NCI-H748 (cell line): ENCODE measurements around the gene CACNA2D1.
"Not testable (repeated sequence)": the region's sequence is repeated elsewhere in the genome, so short reads cannot be mapped to it uniquely, and the experiment has no call there.

Source experiments
- DNase-seq: peaks from one replicate; lab custom pipeline; 2025; ENCODE audit not compliant: unreplicated experiment; lab: John Stamatoyannopoulos, UW

The CACNA2D1 gene

DNA sequence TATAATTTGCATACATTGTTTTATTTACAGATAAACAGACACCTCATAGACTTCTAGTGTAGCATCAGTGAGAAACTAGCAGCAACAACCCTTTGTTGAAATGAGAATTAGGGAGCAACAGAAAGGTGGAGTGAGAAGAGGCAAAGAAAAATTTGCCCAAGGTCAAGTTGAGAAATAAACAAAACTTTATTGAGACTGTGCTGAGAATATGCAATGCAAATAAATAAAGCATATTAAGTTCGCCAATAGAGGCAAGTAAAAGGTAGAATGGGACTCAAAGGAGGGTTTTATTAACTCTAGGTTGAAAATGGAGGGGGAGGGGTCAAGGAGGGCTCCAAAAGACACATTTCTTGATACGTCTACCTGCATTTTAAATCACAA lies 49.7 kb downstream of the CACNA2D1 start:
- DNase-seq = no peak

DNA sequence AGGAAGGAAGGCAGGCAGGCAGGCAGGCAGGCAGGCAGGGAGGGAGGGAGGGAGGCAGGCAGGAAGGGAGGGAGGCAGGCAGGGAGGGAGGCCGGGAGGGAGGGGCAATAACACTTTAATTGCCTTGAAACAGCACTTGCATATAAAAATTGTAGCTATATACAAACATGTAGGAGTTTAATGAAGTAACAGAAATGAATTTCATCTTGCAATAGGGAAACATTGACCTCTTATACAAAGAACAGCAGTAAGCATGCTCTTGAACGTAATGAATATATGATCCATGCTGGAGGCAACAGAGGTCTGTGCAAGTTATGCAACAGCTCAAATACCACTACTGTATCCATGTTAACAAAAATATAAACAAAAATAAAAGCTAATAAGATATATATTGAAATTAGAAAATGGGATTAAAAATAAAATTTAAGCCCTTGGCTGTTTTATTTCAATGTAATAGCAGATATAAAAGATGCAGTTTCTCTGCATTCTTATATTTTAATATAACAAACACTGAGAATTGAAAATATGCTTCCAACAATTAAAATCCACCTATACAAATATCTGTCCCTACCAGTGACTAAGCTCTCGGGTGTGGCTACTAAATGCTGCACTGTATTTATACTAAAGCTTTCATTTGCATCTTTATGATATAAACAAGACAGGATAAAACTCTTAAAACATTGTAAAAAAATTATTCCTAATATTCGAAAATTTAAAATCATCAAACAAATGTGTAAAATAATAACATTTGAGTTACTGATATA lies 50.3 kb downstream of the CACNA2D1 start:
- DNase-seq = no peak

DNA sequence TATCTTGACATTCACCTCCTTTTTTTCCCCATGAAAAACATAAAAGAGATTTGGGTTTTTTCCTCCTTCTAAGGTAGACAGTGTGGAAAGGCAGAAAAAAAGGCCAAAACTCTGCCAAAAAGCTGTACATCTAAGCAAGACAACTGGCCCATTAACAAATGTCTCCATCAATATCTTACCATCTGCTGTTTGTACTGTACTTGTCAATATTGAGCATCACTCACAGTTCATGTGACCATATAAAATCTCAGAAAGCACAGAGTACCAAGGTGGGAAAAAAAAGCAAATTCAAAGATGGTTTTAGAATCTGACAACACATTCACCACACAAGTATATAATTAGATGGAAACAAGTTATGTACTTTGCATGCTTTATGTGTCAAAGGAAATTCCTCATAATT lies 52.6 kb downstream of the CACNA2D1 start:
- no peak for DNase-seq

DNA sequence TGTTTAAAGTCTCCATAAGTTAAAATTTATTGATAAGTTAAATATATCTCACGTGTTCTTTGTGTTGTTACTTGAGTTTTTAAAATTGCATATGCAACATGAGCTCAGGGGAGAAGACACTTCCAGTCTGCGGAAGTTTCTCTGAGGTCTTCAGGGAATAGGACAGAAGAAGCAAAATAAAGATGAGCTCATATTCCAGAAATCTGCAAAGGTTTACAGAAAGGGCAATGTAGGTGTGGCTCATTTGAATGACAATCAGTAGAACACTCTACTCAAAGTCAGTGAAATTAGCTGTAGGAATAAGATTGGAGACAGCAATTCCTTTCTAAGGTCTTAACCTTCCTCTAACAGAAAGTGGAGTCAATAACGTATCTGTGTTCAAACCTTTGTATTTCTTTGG lies 53.7 kb downstream of the CACNA2D1 start:
- DNase-seq = no peak

DNA sequence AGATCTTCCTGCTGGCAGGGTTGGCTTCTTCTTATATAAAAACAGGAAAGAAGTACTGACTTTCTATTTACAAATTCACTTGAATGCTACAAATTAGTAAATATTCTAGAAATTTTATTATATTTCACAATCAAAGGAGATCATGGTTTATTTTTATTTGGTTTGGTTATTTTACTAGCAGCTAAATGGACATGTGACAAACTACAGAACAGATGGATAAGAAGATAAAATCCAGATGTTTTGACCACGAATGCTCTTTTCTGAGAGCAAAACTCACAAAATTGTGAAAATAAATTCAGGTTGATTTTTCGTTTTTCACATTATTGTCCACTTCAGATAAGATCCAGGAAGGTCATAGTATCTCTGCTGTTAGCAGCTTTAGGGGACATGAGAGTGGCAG lies 55.4 kb downstream of the CACNA2D1 start:
- no peak for DNase-seq

DNA sequence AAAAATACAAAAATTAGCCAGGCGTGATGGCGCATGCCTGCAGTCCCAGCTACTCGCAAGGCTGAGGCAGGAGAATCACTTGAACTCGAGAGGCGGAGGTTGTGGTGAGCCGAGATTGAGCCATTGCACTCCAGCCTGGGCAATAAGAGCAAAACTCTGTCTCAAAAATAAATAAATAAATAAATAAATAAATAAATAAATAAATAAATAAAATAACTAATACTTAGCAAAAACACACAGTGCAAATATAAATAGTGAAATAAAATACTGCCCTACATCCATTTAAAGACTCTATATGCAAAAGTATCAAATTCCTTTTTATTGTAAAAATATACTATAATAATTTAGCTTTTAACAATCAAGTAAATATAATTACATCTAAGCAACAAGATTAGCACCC lies 57.0 kb downstream of the CACNA2D1 start:
- DNase-seq = not testable (repeated sequence)

GRCh38 chr7:82384779-82385178 lies 58.8 kb downstream of the CACNA2D1 start:
- DNase-seq = no peak

GRCh38 chr7:82384051-82384464 lies 59.5 kb downstream of the CACNA2D1 start:
- peak; percentile 4 for DNase-seq

DNA sequence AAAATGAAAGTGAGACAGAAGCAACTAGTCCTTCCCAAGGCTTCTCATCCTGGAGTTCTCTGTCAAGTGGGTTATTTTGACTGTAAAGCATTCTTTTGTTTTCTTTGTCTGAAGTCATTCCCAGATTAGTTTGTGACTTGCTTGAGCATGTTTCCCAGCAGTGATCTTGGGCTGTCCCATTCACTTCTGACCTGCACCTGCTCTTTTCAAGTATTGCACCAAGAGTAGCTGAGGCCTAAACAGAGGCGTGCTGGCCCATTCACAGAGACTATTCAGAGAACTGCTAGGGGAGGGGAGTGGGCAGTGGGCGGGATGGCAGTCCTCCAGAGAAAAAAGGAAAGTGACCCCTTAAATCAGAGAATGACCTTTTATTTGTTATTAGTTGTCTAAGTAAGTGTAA lies 61.3 kb downstream of the CACNA2D1 start:
- DNase-seq = peak; percentile 40

DNA sequence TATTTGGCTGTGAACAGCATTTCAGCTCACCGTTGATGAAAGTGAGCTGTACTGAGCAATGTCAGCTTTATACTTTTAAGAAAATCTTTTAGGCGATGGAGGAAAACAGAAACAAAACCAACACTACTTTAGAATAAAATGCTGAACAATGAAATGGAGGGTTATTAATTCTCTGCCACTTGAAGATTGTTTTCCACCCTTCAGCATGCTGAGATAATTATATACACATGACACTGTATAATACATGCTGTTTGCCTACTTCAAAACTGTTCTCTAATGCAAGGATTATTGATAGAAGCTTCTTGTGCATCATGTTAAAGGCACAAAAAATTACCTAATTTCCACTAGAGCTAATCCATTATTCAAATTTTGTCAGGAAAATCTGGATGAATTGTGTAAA lies 66.8 kb downstream of the CACNA2D1 start:
- peak; percentile 91 for DNase-seq

DNA sequence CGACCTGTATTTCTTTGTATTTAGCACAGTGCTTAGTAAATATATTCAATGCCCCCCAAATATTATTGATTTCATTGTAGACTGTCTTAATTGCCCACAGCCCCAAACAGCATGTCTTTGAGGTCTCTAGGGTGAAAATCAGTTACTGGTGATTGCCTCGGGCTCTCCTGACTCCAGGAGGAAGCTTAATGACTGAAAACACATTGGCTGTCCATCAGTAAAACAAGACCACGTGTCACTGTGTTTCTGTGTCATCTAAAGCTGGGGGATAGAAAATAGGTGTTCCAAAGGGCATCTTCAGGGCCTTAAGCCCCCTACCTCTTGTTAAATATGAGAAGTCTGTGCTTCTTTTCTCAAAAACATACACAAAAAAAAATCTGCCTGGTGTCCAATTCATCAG lies 67.9 kb downstream of the CACNA2D1 start:
- peak; percentile 82 for DNase-seq

GRCh38 chr7:82375129-82375528 lies 68.4 kb downstream of the CACNA2D1 start:
- peak; percentile 62 for DNase-seq

- DNase-seq = peak; percentile 90
Observed at GRCh38 chr7:82373926-82374635, 69.5 kb downstream of the CACNA2D1 start.

DNA sequence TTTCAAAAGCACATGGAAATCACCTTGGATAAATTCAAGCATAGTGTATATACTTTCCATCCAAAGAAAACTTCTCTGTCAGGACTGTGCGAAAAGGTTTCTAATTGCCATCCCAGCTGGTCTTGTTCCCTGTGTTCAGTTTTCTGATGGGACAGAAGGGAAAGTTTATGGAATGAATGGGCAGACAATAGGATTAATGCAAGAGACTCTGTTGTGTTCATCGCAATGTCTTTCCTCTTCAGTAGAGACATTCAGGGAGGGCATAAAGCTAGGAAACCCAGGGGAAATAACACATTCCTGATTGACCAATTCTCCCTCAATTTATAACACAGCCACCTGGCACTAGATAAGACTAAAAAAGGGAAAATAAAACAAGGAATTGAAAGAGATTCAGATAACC lies 78.9 kb downstream of the CACNA2D1 start:
- no peak for DNase-seq

GRCh38 chr7:82364048-82364447 lies 79.5 kb downstream of the CACNA2D1 start:
- DNase-seq = no peak

DNA sequence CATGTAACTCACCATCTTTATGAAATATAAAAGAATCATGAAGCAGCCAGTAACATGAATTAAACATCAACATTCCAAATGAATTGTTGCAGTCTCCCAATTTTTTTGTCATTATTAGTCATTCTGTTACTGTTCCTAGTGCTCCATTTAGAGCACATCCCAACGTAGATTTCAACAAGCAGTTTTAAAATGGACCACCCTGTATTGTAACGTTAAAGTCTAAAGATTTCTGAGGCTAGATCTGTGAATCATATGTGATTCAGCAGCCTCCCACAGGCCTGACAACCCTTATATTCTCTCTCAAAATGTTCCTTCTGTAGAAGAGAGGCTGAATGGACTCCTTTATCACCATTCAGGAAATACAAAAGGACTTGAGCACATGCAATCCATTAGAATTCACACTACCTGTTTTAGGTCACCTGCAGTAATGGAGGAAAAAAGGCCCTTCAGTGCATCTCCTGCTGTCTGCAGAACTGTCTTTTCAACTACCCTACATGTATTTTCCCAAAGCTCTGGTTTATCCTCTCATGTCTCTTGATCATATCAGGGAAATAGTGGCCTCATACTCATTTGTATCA lies 81.4 kb downstream of the CACNA2D1 start:
- DNase-seq = peak; percentile 14

GRCh38 chr7:82360591-82361368 lies 82.8 kb downstream of the CACNA2D1 start:
- DNase-seq = peak; percentile 44

- peak; percentile 12 for DNase-seq
Observed at GRCh38 chr7:82359426-82359825, 84.2 kb downstream of the CACNA2D1 start.

- DNase-seq = no peak
Observed at GRCh38 chr7:82358923-82359322, 84.7 kb downstream of the CACNA2D1 start.

GRCh38 chr7:82358009-82358578 lies 85.5 kb downstream of the CACNA2D1 start:
- DNase-seq = no peak

DNA sequence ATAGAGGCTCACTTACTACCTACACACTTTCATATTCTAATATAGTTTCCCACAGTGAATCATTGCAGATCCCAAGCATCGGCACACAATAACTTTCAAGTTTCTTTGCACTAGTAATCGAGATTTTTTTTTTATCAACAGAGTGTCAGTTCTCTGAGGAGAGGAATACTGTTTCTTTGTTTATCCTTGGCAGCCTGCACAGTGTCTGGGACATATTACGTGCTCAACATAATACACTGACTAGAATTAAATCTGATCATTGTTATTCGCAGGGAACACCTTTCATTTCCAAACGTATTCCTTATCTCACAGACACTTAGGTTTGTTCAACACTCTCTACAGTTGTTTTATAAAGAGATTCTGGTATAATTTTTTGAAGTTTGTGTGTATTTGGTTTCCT lies 95.3 kb downstream of the CACNA2D1 start:
- no peak for DNase-seq
